ENCODE measurements around the gene PCDH9. TPM values are rescaled to one million over a fixed set of nuclear protein-coding genes. Genes with fewer than 3 reads are reported as not detected.

The PCDH9 gene
- total and polyA plus RNA-seq, 10 of the 15 experiments (the other 5 are each of a cell fraction or from before 2014, with no cell fraction given), result 0.02 to 2.3 (median 0.05) TPM; not detected in 1

- no peaks in the 10 kb centered on the region for H3K9me3 ChIP-seq (replicated peaks; ENCODE audit: control insufficient read depth, insufficient read depth, low read length)
- no peaks in the 10 kb centered on the region for H3K4me1 ChIP-seq (ENCODE audit: control insufficient read depth, insufficient read depth, low read length)
- no peak overlapping the region for H3K27ac ChIP-seq (ENCODE audit: control insufficient read depth, insufficient read depth)
- no peak for TF ChIP-seq CHD4 (IDR thresholded peaks at IDR 0.05)
- no peak for TF ChIP-seq E2F4 (IDR thresholded peaks at IDR 0.05; ENCODE audit: low read depth, low read length)
- no peak overlapping the region for H3K9ac ChIP-seq (ENCODE audit: control insufficient read depth, insufficient read depth, low read length)
- 73% methylated on average over 3 of the region's 3 CpGs for WGBS (ENCODE audit: insufficient coverage, insufficient replicate concordance, low lambda C conversion rate, missing lambda C conversion rate)
- no peak overlapping the region for H2AFZ ChIP-seq (ENCODE audit: control insufficient read depth, low read depth, low read length)
- no peaks in the 10 kb centered on the region for H3K36me3 ChIP-seq (ENCODE audit: control insufficient read depth in 2 of 2, insufficient read depth in 2 of 2, low read length in 1 of 2)
- intact Hi-C loops (cut with micrococcal nuclease; ENCODE audit: unreplicated experiment) (no loop called here), in situ Hi-C loops (cut with MboI) (no loop called here)
- no peaks in the 10 kb centered on the region for H3K27me3 ChIP-seq (replicated peaks in 1 of 2; ENCODE audit: control insufficient read depth in 2 of 2, insufficient read depth in 2 of 2, low read length in 1 of 2)
- H3K79me2 ChIP-seq (ENCODE audit: control insufficient read depth, insufficient read depth, low read length), result no peaks in the 10 kb centered on the region
- FAIRE-seq (no peak), DNase-seq (ENCODE audit: low read depth, low spot score) (no peak), ATAC-seq (no peak; the same call in 2 of the 3 replicates)
- H3K4me2 ChIP-seq (ENCODE audit: control insufficient read depth, insufficient read depth), result no peak overlapping the region
- no peak overlapping the region for H3K4me3 ChIP-seq
- ChIA-PET CTCF (interaction anchor here (0.5 kb wide), 1 partner anchor 46 kb away, joined by 3 read pairs; no protein-coding TSS in a partner anchor), SMC1A (ENCODE audit: uncharacterized antibody, unreplicated experiment) (interaction anchor here (0.6 to 1.4 kb wide), 2 partner anchors 9 to 219 kb away, joined by 3 to 4 read pairs; no protein-coding TSS in a partner anchor), RAD21 (ENCODE audit: unreplicated experiment) (interaction anchor here (1.0 kb wide), 1 partner anchor 185 kb away, joined by 3 read pairs; no protein-coding TSS in a partner anchor), POLR2A (no interaction called here)
- no peaks in the 10 kb centered on the region for H4K20me1 ChIP-seq (ENCODE audit: control insufficient read depth, insufficient read depth)
- BruUV-seq (replicated peaks), result no TSS peak
Measured at GRCh38 chr13:66359393-66359792, 870.7 kb downstream of the PCDH9 start.

GRCh38 chr13:66358564-66358963 lies 871.6 kb downstream of the PCDH9 start:
- ATAC-seq (no peak), FAIRE-seq (no peak), DNase-seq (ENCODE audit: low read depth, low spot score) (no peak)
- no peaks in the 10 kb centered on the region for H4K20me1 ChIP-seq (ENCODE audit: control insufficient read depth, insufficient read depth)
- no peak overlapping the region for H2AFZ ChIP-seq (ENCODE audit: control insufficient read depth, low read depth, low read length)
- H3K4me2 ChIP-seq (ENCODE audit: control insufficient read depth, insufficient read depth), result no peak overlapping the region
- no peak overlapping the region for H3K9ac ChIP-seq (ENCODE audit: control insufficient read depth, insufficient read depth, low read length)
- H3K27me3 ChIP-seq (replicated peaks in 1 of 2; ENCODE audit: control insufficient read depth in 2 of 2, insufficient read depth in 2 of 2, low read length in 1 of 2), result no peaks in the 10 kb centered on the region
- ChIA-PET RAD21 (ENCODE audit: unreplicated experiment) (no interaction called here), SMC1A (ENCODE audit: uncharacterized antibody, unreplicated experiment) (interaction anchor here (1.5 kb wide), 1 partner anchor 13 kb away, joined by 5 read pairs; no protein-coding TSS in a partner anchor), CTCF (no interaction called here), POLR2A (no interaction called here)
- intact Hi-C loops (cut with micrococcal nuclease; ENCODE audit: unreplicated experiment), result no loop called here
- no peaks in the 10 kb centered on the region for H3K4me1 ChIP-seq (ENCODE audit: control insufficient read depth, insufficient read depth, low read length)
- H3K9me3 ChIP-seq (replicated peaks; ENCODE audit: control insufficient read depth, insufficient read depth, low read length), result no peaks in the 10 kb centered on the region
- no peaks in the 10 kb centered on the region for H3K79me2 ChIP-seq (ENCODE audit: control insufficient read depth, insufficient read depth, low read length)
- no peaks in the 10 kb centered on the region for H3K36me3 ChIP-seq (ENCODE audit: control insufficient read depth in 2 of 2, insufficient read depth in 2 of 2, low read length in 1 of 2)
- no TSS peak for BruUV-seq (replicated peaks)
- no peak overlapping the region for H3K27ac ChIP-seq (ENCODE audit: control insufficient read depth, insufficient read depth)
- in situ Hi-C loops (cut with MboI), result no loop called here
- no peak overlapping the region for H3K4me3 ChIP-seq
- TF ChIP-seq IKZF1 (conservative IDR thresholded peaks at IDR 0.05), result no peak
- no peak for TF ChIP-seq NFYB (IDR thresholded peaks at IDR 0.05; ENCODE audit: insufficient read depth, low read depth, low read length)
- no peak for TF ChIP-seq RCOR1 (conservative IDR thresholded peaks at IDR 0.05; ENCODE audit: low read depth, low read length)
- TF ChIP-seq BHLHE40 (IDR thresholded peaks at IDR 0.05; ENCODE audit: borderline replicate concordance in 1 of 2, low read depth in 2 of 2, low read length in 1 of 2), result no peak
- TF ChIP-seq, protein P1, sequence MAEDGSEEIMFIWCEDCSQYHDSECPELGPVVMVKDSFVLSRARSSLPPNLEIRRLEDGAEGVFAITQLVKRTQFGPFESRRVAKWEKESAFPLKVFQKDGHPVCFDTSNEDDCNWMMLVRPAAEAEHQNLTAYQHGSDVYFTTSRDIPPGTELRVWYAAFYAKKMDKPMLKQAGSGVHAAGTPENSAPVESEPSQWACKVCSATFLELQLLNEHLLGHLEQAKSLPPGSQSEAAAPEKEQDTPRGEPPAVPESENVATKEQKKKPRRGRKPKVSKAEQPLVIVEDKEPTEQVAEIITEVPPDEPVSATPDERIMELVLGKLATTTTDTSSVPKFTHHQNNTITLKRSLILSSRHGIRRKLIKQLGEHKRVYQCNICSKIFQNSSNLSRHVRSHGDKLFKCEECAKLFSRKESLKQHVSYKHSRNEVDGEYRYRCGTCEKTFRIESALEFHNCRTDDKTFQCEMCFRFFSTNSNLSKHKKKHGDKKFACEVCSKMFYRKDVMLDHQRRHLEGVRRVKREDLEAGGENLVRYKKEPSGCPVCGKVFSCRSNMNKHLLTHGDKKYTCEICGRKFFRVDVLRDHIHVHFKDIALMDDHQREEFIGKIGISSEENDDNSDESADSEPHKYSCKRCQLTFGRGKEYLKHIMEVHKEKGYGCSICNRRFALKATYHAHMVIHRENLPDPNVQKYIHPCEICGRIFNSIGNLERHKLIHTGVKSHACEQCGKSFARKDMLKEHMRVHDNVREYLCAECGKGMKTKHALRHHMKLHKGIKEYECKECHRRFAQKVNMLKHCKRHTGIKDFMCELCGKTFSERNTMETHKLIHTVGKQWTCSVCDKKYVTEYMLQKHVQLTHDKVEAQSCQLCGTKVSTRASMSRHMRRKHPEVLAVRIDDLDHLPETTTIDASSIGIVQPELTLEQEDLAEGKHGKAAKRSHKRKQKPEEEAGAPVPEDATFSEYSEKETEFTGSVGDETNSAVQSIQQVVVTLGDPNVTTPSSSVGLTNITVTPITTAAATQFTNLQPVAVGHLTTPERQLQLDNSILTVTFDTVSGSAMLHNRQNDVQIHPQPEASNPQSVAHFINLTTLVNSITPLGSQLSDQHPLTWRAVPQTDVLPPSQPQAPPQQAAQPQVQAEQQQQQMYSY (CRISPR knock-in tag; IDR thresholded peaks at IDR 0.05), result no peak
- no peak for TF ChIP-seq SREBF1 (IDR thresholded peaks at IDR 0.05; ENCODE audit: low read length)
- TF ChIP-seq ZBED1 (IDR thresholded peaks at IDR 0.05; ENCODE audit: borderline replicate concordance), result no peak
- TF ChIP-seq GATAD2B (conservative IDR thresholded peaks at IDR 0.05; ENCODE audit: low read depth), result no peak
